Esophagus squamous epithelium (tissue), 5 donors: ENCODE data around the gene SUPV3L1. TPM values are rescaled to one million over a fixed set of nuclear protein-coding genes. Genes with fewer than 3 reads are reported as not detected.

Experiments
- DNase-seq: peaks from one replicate; lab custom pipeline; 2025; lab: John Stamatoyannopoulos, UW
- H3K27ac ChIP-seq, 4 donors: fragments of 200-600 bp; sonication (generic); one replicate each; pipeline ENCODE4 v1.5.1; 2016 to 2019; ENCODE audit warnings: mild to moderate bottlenecking in 1 of 4
- H3K27me3 ChIP-seq, 4 donors: fragments of 200-600 bp; sonication (generic); 1 replicate in 3 of 4; 2 replicates in 1 of 4; pipeline versions ENCODE4 v1.5.1 to v1.6.0; 2017 to 2021; ENCODE audit warnings: antibody characterized with exemption in 1 of 4
- H3K36me3 ChIP-seq, 3 donors: fragments of 200-600 bp; sonication (generic); one replicate each; pipeline ENCODE4 v1.5.1; 2016 to 2019
- H3K4me1 ChIP-seq, 3 donors: fragments of 200-600 bp; sonication (generic); one replicate each; pipeline ENCODE4 v1.5.1; 2017 to 2019
- H3K4me3 ChIP-seq, 4 donors: fragments of 200-600 bp; sonication (generic); 1 replicate in 3 of 4; 2 replicates in 1 of 4; pipeline ENCODE4 v1.5.1; 2016 to 2019; ENCODE audit warnings: mild to moderate bottlenecking in 2 of 4, moderate library complexity in 1 of 4
- H3K9me3 ChIP-seq, 3 donors: fragments of 200-600 bp; sonication (generic); one replicate each; pipeline ENCODE4 v1.5.1; 2016 to 2019
- CTCF ChIP-seq, 6 experiments: fragments of 450-650 bp in 4 of 6; fragments of 200-600 bp in 2 of 6; sonication (generic) in 2 of 6; IDR thresholded peaks; one replicate each; pipeline ENCODE4 v1.5.1; 2016 to 2019; ENCODE audit warnings: antibody characterized with exemption in 6 of 6, mild to moderate bottlenecking in 4 of 6, moderate library complexity in 4 of 6
- POLR2A ChIP-seq, 4 donors: fragments of 450-650 bp; IDR thresholded peaks; one replicate each; pipeline ENCODE4 v1.6.1; 2017; ENCODE audit warnings: antibody characterized with exemption in 4 of 4, mild to moderate bottlenecking in 4 of 4, moderate library complexity in 3 of 4
- WGBS, 2 donors: methylation state at CpG; one replicate each; pipeline ENCODE4 v1.1.5; 2018; 5-methylcytosine and 5-hydroxymethylcytosine counted together
- intact Hi-C: fragments of 100-400 bp; cut with DNase I; formaldehyde crosslinking; loops from one replicate; pipeline ENCODE4 v1.15.0; 2022
- total RNA-seq, 4 donors: library from RNA; depleted of rRNA; stranded (reverse); fragments of >200 nt; gene quantifications; one replicate each; pipeline ENCODE4 v1.1.0, GENCODE V29; 2016
- donor health status: DM: yes; HTN: yes; CAD: no.

SUPV3L1 gene
- total RNA-seq, 4 donors from 2014 or later: 10.4 to 31.9 (median 20.9) TPM

- DNase-seq: no peak
- Histone ChIP-seq H3K27me3 (no peaks in the 10 kb centered on the region), H3K4me1 (peaks cover 0 to 25% (median 11%) of the 10 kb centered on the region in 3 donors), H3K4me3 (no peak overlapping the region), H3K27ac (no peak overlapping the region), H3K9me3 (no peaks in the 10 kb centered on the region), H3K36me3 (no peaks in the 10 kb centered on the region)
- TF ChIP-seq CTCF (IDR thresholded peaks at IDR 0.05) (no peak), POLR2A (IDR thresholded peaks at IDR 0.05) (no peak)
- 89 to 92% methylated on average over 10 of the region's 10 CpGs for WGBS, 2 donors
- intact Hi-C loops: loop anchor here (10.0 kb wide), 1 partner anchor 61 kb away; no protein-coding TSS in a partner anchor
Observed at GRCh38 chr10:69243817-69244216, 63.8 kb downstream of the SUPV3L1 start.

GRCh38 chr10:69246036-69246435 is 66.0 kb downstream of the SUPV3L1 start:
- TF ChIP-seq CTCF (IDR thresholded peaks at IDR 0.05): no peak
- no peak for TF ChIP-seq POLR2A (IDR thresholded peaks at IDR 0.05)
- H3K4me3 ChIP-seq: no peak overlapping the region
- H3K27ac ChIP-seq: no peak overlapping the region
- H3K4me1 ChIP-seq: peaks cover 0 to 8% (median 0%) of the 10 kb centered on the region in 3 donors
- no peaks in the 10 kb centered on the region for H3K9me3 ChIP-seq
- 89 to 93% methylated on average over 2 to 3 of the region's 5 CpGs for WGBS, 2 donors
- H3K36me3 ChIP-seq: no peaks in the 10 kb centered on the region
- no peak for DNase-seq
- intact Hi-C loops: loop anchor here (10.0 kb wide), 1 partner anchor 59 kb away; no protein-coding TSS in a partner anchor
- no peaks in the 10 kb centered on the region for H3K27me3 ChIP-seq

- no peak overlapping the region for H3K4me3 ChIP-seq
- H3K9me3 ChIP-seq: no peaks in the 10 kb centered on the region
- peaks cover 0 to 1% (median 0%) of the 10 kb centered on the region in 3 donors for H3K4me1 ChIP-seq
- H3K27ac ChIP-seq: no peak overlapping the region
- no peak for TF ChIP-seq POLR2A (IDR thresholded peaks at IDR 0.05)
- TF ChIP-seq CTCF (IDR thresholded peaks at IDR 0.05): no peak
- no peaks in the 10 kb centered on the region for H3K27me3 ChIP-seq
- 79 to 82% methylated on average over 9 to 13 of the region's 14 CpGs for WGBS, 2 donors
- H3K36me3 ChIP-seq: no peaks in the 10 kb centered on the region
- DNase-seq: no peak
- intact Hi-C loops: loop anchor here (10.0 kb wide), 1 partner anchor 58 kb away; no protein-coding TSS in a partner anchor
Observed at GRCh38 chr10:69246581-69247312, 66.7 kb downstream of the SUPV3L1 start.

- WGBS, 2 donors: 89 to 97% methylated on average over 2 to 8 of the region's 13 CpGs
Observed at GRCh38 chr10:69247313-69247710, 67.3 kb downstream of the SUPV3L1 start.

More at GRCh38 chr10:69247313-69247710, 67.3 kb downstream of the SUPV3L1 start:
- intact Hi-C loops: loop anchor here (10.0 kb wide), 1 partner anchor 57 kb away; no protein-coding TSS in a partner anchor
- no peaks in the 10 kb centered on the region for H3K4me1 ChIP-seq
- no peak for DNase-seq
- no peaks in the 10 kb centered on the region for H3K36me3 ChIP-seq
- no peak overlapping the region for H3K4me3 ChIP-seq
- H3K9me3 ChIP-seq: no peaks in the 10 kb centered on the region
- H3K27ac ChIP-seq: no peak overlapping the region
- TF ChIP-seq POLR2A (IDR thresholded peaks at IDR 0.05) (no peak), CTCF (IDR thresholded peaks at IDR 0.05) (no peak)
- H3K27me3 ChIP-seq: no peaks in the 10 kb centered on the region
